ENCODE measurements around the gene SLC2A9. TPM values are rescaled to one million over a fixed set of nuclear protein-coding genes. Genes with fewer than 3 reads are reported as not detected.

The SLC2A9 gene
- total RNA-seq, 4 donors from 2014 or later: 5.6 to 10.5 (median 6.5) TPM

- Histone ChIP-seq H3K9me3 (no peaks in the 10 kb centered on the region), H3K36me3 (no peaks in the 10 kb centered on the region), H3K27ac (replicated peaks in 1 of 4) (no peak overlapping the region), H3K4me3 (no peak overlapping the region), H3K27me3 (no peaks in the 10 kb centered on the region), H3K4me1 (peaks cover 18 to 28% (median 22%) of the 10 kb centered on the region in 4 donors)
- WGBS: 57% methylated on average over 7 of the region's 7 CpGs
- intact Hi-C loops (cut with DNase I): loop anchor here (5.0 kb wide), 1 partner anchor 47 kb away; no protein-coding TSS in a partner anchor
- no peak for DNase-seq (ENCODE audit: extremely low spot score)
- TF ChIP-seq EP300 (IDR thresholded peaks at IDR 0.05): no peak
- peak; percentile 30 to 41 (median 31) for TF ChIP-seq CTCF (IDR thresholded peaks at IDR 0.05)
Measured at GRCh38 chr4:10015140-10015753, 6.0 kb downstream of the SLC2A9 start.

GRCh38 chr4:10013722-10014121 is 7.6 kb downstream of the SLC2A9 start:
- DNase-seq (ENCODE audit: extremely low spot score): no peak
- H3K9me3 ChIP-seq: no peaks in the 10 kb centered on the region
- no peaks in the 10 kb centered on the region for H3K27me3 ChIP-seq
- 85% methylated on average over 6 of the region's 6 CpGs for WGBS
- no peak for TF ChIP-seq POLR2A (IDR thresholded peaks at IDR 0.05; ENCODE audit: low read depth)
- TF ChIP-seq CTCF (IDR thresholded peaks at IDR 0.05): peak; percentile 15 to 35 (median 19)
- TF ChIP-seq POLR2AphosphoS5 (IDR thresholded peaks at IDR 0.05): no peak
- TF ChIP-seq EP300 (IDR thresholded peaks at IDR 0.05): no peak
- H3K36me3 ChIP-seq: no peaks in the 10 kb centered on the region
- H3K4me1 ChIP-seq: peaks cover 6 to 18% (median 13%) of the 10 kb centered on the region in 4 donors
- intact Hi-C loops (cut with DNase I): no loop called here
- no peak overlapping the region for H3K27ac ChIP-seq (replicated peaks in 1 of 4)
- H3K4me3 ChIP-seq: no peak overlapping the region

- TF ChIP-seq POLR2AphosphoS5 (IDR thresholded peaks at IDR 0.05) (no peak), EP300 (IDR thresholded peaks at IDR 0.05) (no peak), CTCF (IDR thresholded peaks at IDR 0.05) (no peak)
- 92% methylated on average over 3 of the region's 3 CpGs for WGBS
- intact Hi-C loops (cut with DNase I): no loop called here
- DNase-seq (ENCODE audit: extremely low spot score): no peak
- no peaks in the 10 kb centered on the region for H3K9me3 ChIP-seq
- peaks cover 17 to 28% (median 21%) of the 10 kb centered on the region in 4 donors for H3K4me1 ChIP-seq
- H3K36me3 ChIP-seq: no peaks in the 10 kb centered on the region
- H3K27ac ChIP-seq (replicated peaks in 1 of 4): no peak overlapping the region
- no peak overlapping the region for H3K4me3 ChIP-seq
- no peaks in the 10 kb centered on the region for H3K27me3 ChIP-seq
Measured at GRCh38 chr4:10011885-10012284, 9.4 kb downstream of the SLC2A9 start.

GRCh38 chr4:10011277-10011676 is 10.0 kb downstream of the SLC2A9 start:
- Histone ChIP-seq H3K27ac (replicated peaks in 1 of 4) (no peak overlapping the region), H3K9me3 (no peaks in the 10 kb centered on the region), H3K4me1 (peaks cover 23 to 34% (median 28%) of the 10 kb centered on the region in 4 donors), H3K27me3 (no peaks in the 10 kb centered on the region), H3K4me3 (no peak overlapping the region), H3K36me3 (no peaks in the 10 kb centered on the region)
- no peak for TF ChIP-seq POLR2AphosphoS5 (IDR thresholded peaks at IDR 0.05)
- no peak for TF ChIP-seq EP300 (IDR thresholded peaks at IDR 0.05)
- TF ChIP-seq CTCF (IDR thresholded peaks at IDR 0.05): no peak
- TF ChIP-seq POLR2A (IDR thresholded peaks at IDR 0.05; ENCODE audit: low read depth): no peak
- DNase-seq (ENCODE audit: extremely low spot score): no peak
- 100% methylated on average over 1 of the region's 1 CpG for WGBS
- intact Hi-C loops (cut with DNase I): no loop called here
